Keratinocyte (primary cell): Measurements from ENCODE around the gene TRAF2.

Experiments
- EZH2 ChIP-seq: IDR thresholded peaks from one replicate; pipeline ENCODE4 v1.6.1; 2012; ENCODE audit warnings: inconsistent platforms, mild to moderate bottlenecking, low read length, moderate library complexity
- TF ChIP-seq, protein P1 (sequence below), 3 experiments: IDR thresholded peaks in 1 of 3; conservative IDR thresholded peaks in 1 of 3; optimal IDR thresholded peaks in 1 of 3; 2 replicates in 2 of 3; 3 replicates in 1 of 3; pipeline versions ENCODE3 to v1.5.1; 2011; ENCODE audit warnings: low read length in 3 of 3, mild to moderate bottlenecking in 3 of 3, moderate library complexity in 2 of 3, control low read depth in 1 of 3, inconsistent platforms in 1 of 3; ENCODE audit not compliant: insufficient read depth in 2 of 3; ENCODE audit errors: extremely low read depth in 1 of 3

DNA sequence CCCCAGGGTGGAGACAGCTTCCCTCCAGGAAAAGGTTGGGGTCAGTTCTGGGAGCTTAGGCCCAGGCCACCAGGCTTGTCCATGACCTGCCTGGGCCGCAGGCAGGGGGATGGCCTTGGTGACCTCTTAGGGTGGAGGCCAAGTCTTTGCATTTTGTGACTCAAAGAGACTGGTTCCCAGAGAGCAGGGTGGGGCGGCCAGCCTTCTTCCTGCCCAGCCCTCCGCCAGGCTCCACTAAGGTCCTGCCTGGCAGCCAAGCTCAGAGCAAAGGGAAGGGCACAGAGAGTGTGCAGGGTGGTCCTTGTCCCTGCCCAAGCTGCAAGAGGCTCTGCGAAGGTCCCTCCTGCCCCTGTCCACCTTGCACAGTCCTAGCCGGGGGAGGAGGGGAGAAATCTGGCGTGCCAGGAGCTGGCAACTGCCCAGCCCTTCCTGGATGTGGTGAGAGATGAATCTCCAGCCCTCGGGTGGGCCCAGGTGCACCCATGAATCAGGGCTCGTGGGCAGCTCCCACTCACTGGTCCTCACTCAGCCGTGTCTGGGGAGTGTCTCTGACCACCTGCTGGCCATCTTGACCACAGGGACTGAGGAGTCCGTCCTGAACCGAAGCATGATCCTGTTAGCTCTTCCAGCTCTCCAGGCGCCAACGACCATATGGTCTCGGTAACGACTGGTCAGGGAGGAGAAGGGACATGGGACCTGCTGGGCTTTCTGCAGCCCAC lies 88.7 kb downstream of the TRAF2 start:
- TF ChIP-seq, protein P1, sequence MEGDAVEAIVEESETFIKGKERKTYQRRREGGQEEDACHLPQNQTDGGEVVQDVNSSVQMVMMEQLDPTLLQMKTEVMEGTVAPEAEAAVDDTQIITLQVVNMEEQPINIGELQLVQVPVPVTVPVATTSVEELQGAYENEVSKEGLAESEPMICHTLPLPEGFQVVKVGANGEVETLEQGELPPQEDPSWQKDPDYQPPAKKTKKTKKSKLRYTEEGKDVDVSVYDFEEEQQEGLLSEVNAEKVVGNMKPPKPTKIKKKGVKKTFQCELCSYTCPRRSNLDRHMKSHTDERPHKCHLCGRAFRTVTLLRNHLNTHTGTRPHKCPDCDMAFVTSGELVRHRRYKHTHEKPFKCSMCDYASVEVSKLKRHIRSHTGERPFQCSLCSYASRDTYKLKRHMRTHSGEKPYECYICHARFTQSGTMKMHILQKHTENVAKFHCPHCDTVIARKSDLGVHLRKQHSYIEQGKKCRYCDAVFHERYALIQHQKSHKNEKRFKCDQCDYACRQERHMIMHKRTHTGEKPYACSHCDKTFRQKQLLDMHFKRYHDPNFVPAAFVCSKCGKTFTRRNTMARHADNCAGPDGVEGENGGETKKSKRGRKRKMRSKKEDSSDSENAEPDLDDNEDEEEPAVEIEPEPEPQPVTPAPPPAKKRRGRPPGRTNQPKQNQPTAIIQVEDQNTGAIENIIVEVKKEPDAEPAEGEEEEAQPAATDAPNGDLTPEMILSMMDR (optimal IDR thresholded peaks at IDR 0.05 in 1 of 3, IDR thresholded peaks at IDR 0.05 in 1 of 3, conservative IDR thresholded peaks at IDR 0.05 in 1 of 3; ENCODE audit: extremely low read depth in 1 of 3, insufficient read depth in 2 of 3, low read length in 3 of 3): no peak
- TF ChIP-seq EZH2: no peak
